Measurements from ENCODE around the gene INSC. TPM values are rescaled to one million over a fixed set of nuclear protein-coding genes. Genes with fewer than 3 reads are reported as not detected.

Gene INSC
- total RNA-seq, 1 donor from 2014 or later = 0.09 TPM

- intact Hi-C loops (cut with micrococcal nuclease) = no loop called here
Measured at GRCh38 chr11:15107730-15108515, 6.8 kb upstream of the INSC start.

GRCh38 chr11:15108592-15109130 is 6.1 kb upstream of the INSC start:
- intact Hi-C loops (cut with micrococcal nuclease) = no loop called here

GRCh38 chr11:15109602-15110001 is 5.1 kb upstream of the INSC start:
- intact Hi-C loops (cut with micrococcal nuclease) = no loop called here

GRCh38 chr11:15111215-15111614 is 3.5 kb upstream of the INSC start:
- intact Hi-C loops (cut with micrococcal nuclease) = no loop called here

GRCh38 chr11:15112131-15112541 is 2.6 kb upstream of the INSC start:
- intact Hi-C loops (cut with micrococcal nuclease) = no loop called here

GRCh38 chr11:15113381-15113780 is 1.3 kb upstream of the INSC start:
- intact Hi-C loops (cut with micrococcal nuclease) = no loop called here

- intact Hi-C loops (cut with micrococcal nuclease) = loop anchor here (5.0 kb wide), 1 partner anchor 37 kb away; no protein-coding TSS in a partner anchor
Measured at GRCh38 chr11:15115686-15116085, 963 bp downstream of the INSC start.

GRCh38 chr11:15117751-15118150 is 3.0 kb downstream of the INSC start:
- intact Hi-C loops (cut with micrococcal nuclease) = loop anchor here (5.0 kb wide), 1 partner anchor 35 kb away; no protein-coding TSS in a partner anchor

- intact Hi-C loops (cut with micrococcal nuclease) = loop anchor here (5.0 kb wide), 1 partner anchor 34 kb away; no protein-coding TSS in a partner anchor
Measured at GRCh38 chr11:15118431-15118830, 3.7 kb downstream of the INSC start.

GRCh38 chr11:15119352-15119751 is 4.6 kb downstream of the INSC start:
- intact Hi-C loops (cut with micrococcal nuclease) = loop anchor here (5.0 kb wide), 1 partner anchor 33 kb away; no protein-coding TSS in a partner anchor

- intact Hi-C loops (cut with micrococcal nuclease) = loop anchor here (5.0 kb wide), 1 partner anchor 32 kb away; no protein-coding TSS in a partner anchor
Measured at GRCh38 chr11:15119826-15120225, 5.1 kb downstream of the INSC start.

- intact Hi-C loops (cut with micrococcal nuclease) = no loop called here
Measured at GRCh38 chr11:15123849-15124248, 9.1 kb downstream of the INSC start.

GRCh38 chr11:15124528-15124927 is 9.8 kb downstream of the INSC start:
- intact Hi-C loops (cut with micrococcal nuclease) = no loop called here

GRCh38 chr11:15127341-15127740 is 12.6 kb downstream of the INSC start:
- intact Hi-C loops (cut with micrococcal nuclease) = no loop called here

GRCh38 chr11:15128621-15129020 is 13.9 kb downstream of the INSC start:
- intact Hi-C loops (cut with micrococcal nuclease) = no loop called here

- intact Hi-C loops (cut with micrococcal nuclease) = no loop called here
Measured at GRCh38 chr11:15136166-15136565, 21.4 kb downstream of the INSC start.

- intact Hi-C loops (cut with micrococcal nuclease) = no loop called here
Measured at GRCh38 chr11:15139096-15139770, 24.5 kb downstream of the INSC start.

GRCh38 chr11:15139958-15140659 is 25.4 kb downstream of the INSC start:
- intact Hi-C loops (cut with micrococcal nuclease) = no loop called here

- intact Hi-C loops (cut with micrococcal nuclease) = no loop called here
Measured at GRCh38 chr11:15141381-15141780, 26.7 kb downstream of the INSC start.

- intact Hi-C loops (cut with micrococcal nuclease) = no loop called here
Measured at GRCh38 chr11:15142838-15143237, 28.1 kb downstream of the INSC start.

GRCh38 chr11:15143855-15144254 is 29.1 kb downstream of the INSC start:
- intact Hi-C loops (cut with micrococcal nuclease) = no loop called here

GRCh38 chr11:15144347-15144746 is 29.6 kb downstream of the INSC start:
- intact Hi-C loops (cut with micrococcal nuclease) = no loop called here
